ENCODE results near the gene WDR31. TPM values are rescaled to one million over a fixed set of nuclear protein-coding genes. Genes with fewer than 3 reads are reported as not detected.
"Not testable (repeated sequence)": the region's sequence is repeated elsewhere in the genome, so short reads cannot be mapped to it uniquely, and the experiment has no call there.

WDR31 gene
- total RNA-seq, 2 donors from 2014 or later, result 4.5 to 8.4 TPM

- Mint-ChIP-seq H3K27ac (no peak overlapping the region), H3K4me1 (peaks cover 22% of the 10 kb centered on the region), H3K9me3 (no peaks in the 10 kb centered on the region), H3K36me3 (ENCODE audit: low read depth) (no peaks in the 10 kb centered on the region), H3K4me3 (no peak overlapping the region), H3K27me3 (ENCODE audit: insufficient read depth) (no peaks in the 10 kb centered on the region)
- no peak overlapping the region for H3K4me3 ChIP-seq (ENCODE audit: low read length)
- no peak overlapping the region for H3K27ac ChIP-seq (ENCODE audit: low read depth, low read length)
- H3K9ac ChIP-seq (ENCODE audit: extremely low read depth, low read length, poor library complexity, severe bottlenecking), result no peak overlapping the region
- H3K9me3 ChIP-seq (ENCODE audit: control insufficient read depth, low read length), result no peaks in the 10 kb centered on the region
- WGBS, 2 experiments (ENCODE audit: insufficient coverage in 1 of 2, insufficient read length in 1 of 2), result 80 to 82% methylated on average over 1 of the region's 1 CpG
- H3K36me3 ChIP-seq (ENCODE audit: control insufficient read depth, insufficient read depth, low read length), result no peaks in the 10 kb centered on the region
- no peak for TF ChIP-seq CTCF (conservative IDR thresholded peaks at IDR 0.05)
- no peaks in the 10 kb centered on the region for H3K27me3 ChIP-seq (ENCODE audit: control insufficient read depth, insufficient read depth, low read length, poor library complexity, severe bottlenecking)
- H3K4me1 ChIP-seq (ENCODE audit: control insufficient read depth, insufficient read depth, low read length), result peaks cover 6% of the 10 kb centered on the region
- no peak for DNase-seq
These were observed 40.8 kb upstream of the WDR31 start for GRCh38 chr9:113380869-113381378.

GRCh38 chr9:113379829-113380210 lies 39.7 kb upstream of the WDR31 start:
- H3K9ac ChIP-seq (ENCODE audit: extremely low read depth, low read length, poor library complexity, severe bottlenecking); DNase-seq; H3K9me3 Mint-ChIP-seq; H3K27me3 ChIP-seq (ENCODE audit: control insufficient read depth, insufficient read depth, low read length, poor library complexity, severe bottlenecking); H3K4me3 ChIP-seq (ENCODE audit: low read length); H3K27me3 Mint-ChIP-seq (ENCODE audit: insufficient read depth); H3K9me3 ChIP-seq (ENCODE audit: control insufficient read depth, low read length); H3K27ac Mint-ChIP-seq; H3K4me1 ChIP-seq (ENCODE audit: control insufficient read depth, insufficient read depth, low read length); H3K36me3 Mint-ChIP-seq (ENCODE audit: low read depth); H3K27ac ChIP-seq (ENCODE audit: low read depth, low read length); H3K36me3 ChIP-seq (ENCODE audit: control insufficient read depth, insufficient read depth, low read length); H3K4me3 Mint-ChIP-seq: not testable (repeated sequence)
- H3K4me1 Mint-ChIP-seq, result peaks cover 24% of the 10 kb centered on the region
- WGBS, 2 experiments (ENCODE audit: insufficient coverage in 1 of 2, insufficient read length in 1 of 2), result 78 to 100% methylated on average over 2 of the region's 2 CpGs

- not testable (repeated sequence) for H3K9ac ChIP-seq (ENCODE audit: extremely low read depth, low read length, poor library complexity, severe bottlenecking); H3K4me1 ChIP-seq (ENCODE audit: control insufficient read depth, insufficient read depth, low read length); H3K9me3 Mint-ChIP-seq; DNase-seq; H3K27me3 Mint-ChIP-seq (ENCODE audit: insufficient read depth); H3K9me3 ChIP-seq (ENCODE audit: control insufficient read depth, low read length); H3K27me3 ChIP-seq (ENCODE audit: control insufficient read depth, insufficient read depth, low read length, poor library complexity, severe bottlenecking); H3K4me3 Mint-ChIP-seq; H3K27ac ChIP-seq (ENCODE audit: low read depth, low read length); H3K4me3 ChIP-seq (ENCODE audit: low read length)
- peaks cover 12% of the 10 kb centered on the region for H3K36me3 Mint-ChIP-seq (ENCODE audit: low read depth)
- 78 to 82% methylated on average over 19 to 23 of the region's 24 CpGs for WGBS, 2 experiments (ENCODE audit: insufficient coverage in 1 of 2, insufficient read length in 1 of 2)
- H3K4me1 Mint-ChIP-seq, result peaks cover 24% of the 10 kb centered on the region
- peak overlapping the region; percentile 31 for H3K27ac Mint-ChIP-seq
- peaks cover 14% of the 10 kb centered on the region for H3K36me3 ChIP-seq (ENCODE audit: control insufficient read depth, insufficient read depth, low read length)
These were observed 39.2 kb upstream of the WDR31 start for GRCh38 chr9:113379094-113379828.

- DNase-seq, result peak; percentile 94
- WGBS, 2 experiments (ENCODE audit: insufficient coverage in 1 of 2, insufficient read length in 1 of 2), result 1% methylated on average over 18 to 73 of the region's 74 CpGs
- peak within 1 kb of the TSS; percentile 76 for H3K4me3 Mint-ChIP-seq
- H3K36me3 Mint-ChIP-seq (ENCODE audit: low read depth), result peaks cover 14% of the 10 kb centered on the region
- Histone ChIP-seq H3K27me3 (ENCODE audit: control insufficient read depth, insufficient read depth, low read length, poor library complexity, severe bottlenecking) (no peaks in the 10 kb centered on the region), H3K36me3 (ENCODE audit: control insufficient read depth, insufficient read depth, low read length) (peaks cover 28% of the 10 kb centered on the region), H3K9me3 (ENCODE audit: control insufficient read depth, low read length) (no peaks in the 10 kb centered on the region), H3K4me1 (ENCODE audit: control insufficient read depth, insufficient read depth, low read length) (peaks cover 12% of the 10 kb centered on the region), H3K27ac (ENCODE audit: low read depth, low read length) (no peak within 1 kb of the TSS), H3K9ac (ENCODE audit: extremely low read depth, low read length, poor library complexity, severe bottlenecking) (peak within 1 kb of the TSS; percentile 79), H3K4me3 (ENCODE audit: low read length) (peak within 1 kb of the TSS; percentile 86)
- H3K27me3 Mint-ChIP-seq (ENCODE audit: insufficient read depth), result no peaks in the 10 kb centered on the region
- peaks cover 38% of the 10 kb centered on the region for H3K4me1 Mint-ChIP-seq
- no peaks in the 10 kb centered on the region for H3K9me3 Mint-ChIP-seq
- peak within 1 kb of the TSS; percentile 87 for H3K27ac Mint-ChIP-seq
- no peak for TF ChIP-seq CTCF (conservative IDR thresholded peaks at IDR 0.05)
These were observed 36.8 kb upstream of the WDR31 start, which contains the start of gene HDHD3 for GRCh38 chr9:113376634-113377567. TSS of gene HDHD3 (minus strand) at chr9:113376986. CDS start at chr9:113374354, 2,632 bp downstream.

Data from endodermal cell (in vitro differentiated cells).